ENCODE measurements around the gene KLK13. TPM values are rescaled to one million over a fixed set of nuclear protein-coding genes. Genes with fewer than 3 reads are reported as not detected.

The KLK13 gene
- 0.18 TPM in 1 of 5 replicates, not detected in the others for total RNA-seq (2022; extraction: Qiagen RNA extraction; ENCODE audit: low read depth)

GRCh38 chr19:51064534-51065220, at the start of gene KLK13:
Gene KLK13 (minus strand): TSS chr19:51065092. CDS start chr19:51065067, 25 bp downstream.

GRCh38 chr19:51108066-51108804, 43.3 kb upstream of the KLK13 start, which contains the start of gene CTU1:
Gene CTU1 (minus strand): TSS chr19:51108409. CDS start chr19:51104569, 3,840 bp downstream.

GRCh38 chr19:51082611-51083010, 17.7 kb upstream of the KLK13 start, which contains the start of gene KLK14:
Gene KLK14 (minus strand): TSS chr19:51082887. CDS start chr19:51082614, 273 bp downstream.

GRCh38 chr19:51034704-51035103, 30.2 kb downstream of the KLK13 start, which contains the start of gene KLK12:
Gene KLK12 (minus strand): TSS chr19:51035002. CDS start chr19:51034621, 381 bp downstream.

GRCh38 chr19:51026554-51026831, 38.4 kb downstream of the KLK13 start, which contains the start of gene KLK11:
Gene KLK11 (minus strand): TSS chr19:51026616. CDS start chr19:51025631, 985 bp downstream.

GRCh38 chr19:51019544-51019925, 45.4 kb downstream of the KLK13 start, which contains the start of gene KLK10:
Gene KLK10 (minus strand): TSS chr19:51019709. CDS start chr19:51019130, 579 bp downstream.

Other genes starting within 250 kb of the KLK13 start
- gene KLK1, start 241.3 kb downstream of the KLK13 start, total RNA-seq (2022; extraction: Qiagen RNA extraction; ENCODE audit: low read depth): 0.16 to 0.46 TPM (median 0.17 TPM) in 3 of 5 replicates, not detected in the others
- gene KLK15, start 231.5 kb downstream of the KLK13 start, total RNA-seq (2022; extraction: Qiagen RNA extraction; ENCODE audit: low read depth): not detected in 5 replicates
- gene KLK3, start 210.2 kb downstream of the KLK13 start, total RNA-seq (2022; extraction: Qiagen RNA extraction; ENCODE audit: low read depth): 0.17 TPM in 1 of 5 replicates, not detected in the others
- 0.14 to 0.17 TPM in 2 of 5 replicates, not detected in the others for gene KLK2, start 191.7 kb downstream of the KLK13 start, total RNA-seq (2022; extraction: Qiagen RNA extraction; ENCODE audit: low read depth)
- 0.19 to 0.61 TPM (median 0.43 TPM) in 3 of 5 replicates, not detected in the others for gene KLK4, start 153.7 kb downstream of the KLK13 start, total RNA-seq (2022; extraction: Qiagen RNA extraction; ENCODE audit: low read depth)
- 0.09 TPM in 1 of 5 replicates, not detected in the others for gene KLK5, start 112.1 kb downstream of the KLK13 start, total RNA-seq (2022; extraction: Qiagen RNA extraction; ENCODE audit: low read depth)
- 0.15 to 1.5 TPM (median 0.28 TPM) in 5 replicates for gene KLK6, start 95.5 kb downstream of the KLK13 start, total RNA-seq (2022; extraction: Qiagen RNA extraction; ENCODE audit: low read depth)
- not detected in 5 replicates for gene KLK7, start 81.2 kb downstream of the KLK13 start, total RNA-seq (2022; extraction: Qiagen RNA extraction; ENCODE audit: low read depth)
- not detected in 5 replicates for gene KLK8, start 63.5 kb downstream of the KLK13 start, total RNA-seq (2022; extraction: Qiagen RNA extraction; ENCODE audit: low read depth)
- gene KLK10, start 45.4 kb downstream of the KLK13 start, total RNA-seq (2022; extraction: Qiagen RNA extraction; ENCODE audit: low read depth): 0.32 to 0.98 TPM (median 0.45 TPM) in 5 replicates
- 0.63 TPM in 1 of 5 replicates, not detected in the others for gene KLK11, start 38.5 kb downstream of the KLK13 start, total RNA-seq (2022; extraction: Qiagen RNA extraction; ENCODE audit: low read depth)
- not detected in 5 replicates for gene KLK12, start 30.1 kb downstream of the KLK13 start, total RNA-seq (2022; extraction: Qiagen RNA extraction; ENCODE audit: low read depth)
- gene KLK14, start 17.8 kb upstream of the KLK13 start, total RNA-seq (2022; extraction: Qiagen RNA extraction; ENCODE audit: low read depth): 0.32 to 0.71 TPM (median 0.42 TPM) in 5 replicates
- 5.9 to 14.1 TPM (median 13.1 TPM) in 5 replicates for gene CTU1, start 43.3 kb upstream of the KLK13 start, total RNA-seq (2022; extraction: Qiagen RNA extraction; ENCODE audit: low read depth)
- 0.06 to 0.08 TPM in 2 of 5 replicates, not detected in the others for gene SIGLEC9, start 59.8 kb upstream of the KLK13 start, total RNA-seq (2022; extraction: Qiagen RNA extraction; ENCODE audit: low read depth)
- gene SIGLEC7, start 77.2 kb upstream of the KLK13 start, total RNA-seq (2022; extraction: Qiagen RNA extraction; ENCODE audit: low read depth): not detected in 5 replicates
- not detected in 5 replicates for gene CD33, start 160.0 kb upstream of the KLK13 start, total RNA-seq (2022; extraction: Qiagen RNA extraction; ENCODE audit: low read depth)
- not detected in 5 replicates for gene SIGLECL1, start 186.0 kb upstream of the KLK13 start, total RNA-seq (2022; extraction: Qiagen RNA extraction; ENCODE audit: low read depth)
- 0.06 to 0.08 TPM (median 0.06 TPM) in 3 of 5 replicates, not detected in the others for gene IGLON5, start 246.6 kb upstream of the KLK13 start, total RNA-seq (2022; extraction: Qiagen RNA extraction; ENCODE audit: low read depth)